Measurements from ENCODE around the gene TANGO6. TPM values are rescaled to one million over a fixed set of nuclear protein-coding genes. Genes with fewer than 3 reads are reported as not detected.

TANGO6 gene
- total and polyA plus RNA-seq, 2 of the 8 experiments (the other 6 are each of a cell fraction or from before 2014, with no cell fraction given) = 5.0 to 19.5 TPM

GRCh38 chr16:69108064-69108904, 265.0 kb downstream of the TANGO6 start:
- H3K4ac ChIP-seq (replicated peaks; ENCODE audit: insufficient read length, low read depth, low read length) = peak overlapping the region; percentile 45
- peaks cover 4 to 20% (median 12%) of the 10 kb centered on the region in 4 experiments for H3K4me1 ChIP-seq (replicated peaks in 1 of 4; ENCODE audit: control insufficient read depth in 3 of 4, insufficient read depth in 4 of 4, low read length in 3 of 4)
- H4K91ac ChIP-seq (replicated peaks; ENCODE audit: insufficient read length, low read length) = peak overlapping the region; percentile 90
- H4K20me1 ChIP-seq (replicated peaks in 1 of 2; ENCODE audit: control insufficient read depth in 1 of 2, insufficient read depth in 2 of 2, low read length in 2 of 2) = peaks cover 7 to 14% of the 10 kb centered on the region in 2 experiments
- H3K27me3 ChIP-seq (replicated peaks in 1 of 4; ENCODE audit: control insufficient read depth in 3 of 4, extremely low read depth in 1 of 4, insufficient read depth in 3 of 4, low read length in 3 of 4) = no peaks in the 10 kb centered on the region
- H3K79me1 ChIP-seq (ENCODE audit: low read depth, low read length) = peaks cover 19% of the 10 kb centered on the region
- H2BK12ac ChIP-seq (ENCODE audit: low read depth, low read length) = peak overlapping the region; percentile 98; the same call in 1 of the 2 replicates
- peak overlapping the region; percentile 93; the same call in 1 of the 2 replicates for H2BK20ac ChIP-seq (ENCODE audit: low read length)
- no peak for FAIRE-seq
- no peak overlapping the region for H2AFZ ChIP-seq (ENCODE audit: low read length)
- 14% methylated on average over 8 of the region's 9 CpGs; no CpG with 5 or more reads in 1 of the 2 experiments for WGBS, 2 experiments (ENCODE audit: extremely low coverage in 1 of 2, insufficient coverage in 1 of 2, insufficient read length in 1 of 2, insufficient replicate concordance in 2 of 2, low coverage in 1 of 2, low lambda C conversion rate in 2 of 2, missing lambda C conversion rate in 1 of 2)
- H3K18ac ChIP-seq (ENCODE audit: extremely low read depth, low read length) = peak overlapping the region; percentile 93
- H3K9ac ChIP-seq (replicated peaks in 1 of 4; ENCODE audit: extremely low read depth in 1 of 4, low read depth in 3 of 4, low read length in 3 of 4) = peak overlapping the region; percentile 53 to 65 (median 61)
- H3K36me3 ChIP-seq (ENCODE audit: control insufficient read depth in 2 of 4, insufficient read depth in 4 of 4, low read length in 3 of 4) = peaks cover 7 to 32% (median 24%) of the 10 kb centered on the region in 4 experiments
- POLR2A ChIA-PET (ENCODE audit: partially characterized antibody) = interaction anchor here (0.6 to 6.1 kb wide), 26 partner anchors 8 to 578 kb away, joined by 3 to 38 read pairs (median 4); partner anchors contain the start of genes CHTF8 and UTP4
- H3K9me3 ChIP-seq (ENCODE audit: insufficient read depth in 2 of 2, low read depth in 1 of 2, low read length in 1 of 2) = no peaks in the 10 kb centered on the region
- H3K23me2 ChIP-seq (ENCODE audit: low read depth, low read length) = peaks cover 21% of the 10 kb centered on the region
- H2BK5ac ChIP-seq (ENCODE audit: low read depth, low read length) = peak overlapping the region; percentile 93; the same call in 1 of the 2 replicates
- H3K56ac ChIP-seq (replicated peaks; ENCODE audit: insufficient read length, low read depth, low read length) = no peak overlapping the region
- H3K23ac ChIP-seq (ENCODE audit: insufficient read length) = no peak overlapping the region
- H2BK15ac ChIP-seq (ENCODE audit: low read length) = peak overlapping the region; percentile 88; the same call in 1 of the 2 replicates
- H2AK5ac ChIP-seq (ENCODE audit: low read depth, low read length) = peak overlapping the region; percentile 56; the same call in 1 of the 2 replicates
- no peak overlapping the region; the same call in 1 of the 2 replicates for H3K27ac ChIP-seq (ENCODE audit: low read depth, low read length)
- H4K5ac ChIP-seq (ENCODE audit: insufficient read length, low read depth, low read length) = peak overlapping the region; percentile 10
- CTCF ChIA-PET (ENCODE audit: partially characterized antibody) = interaction anchor here (0.5 to 10.6 kb wide), 22 partner anchors 8 to 261 kb away, joined by 3 to 174 read pairs (median 5); partner anchors contain the start of gene UTP4
- DNase-seq (ENCODE audit: low read depth in 1 of 2, low spot score in 2 of 2) = no peak
- H4K8ac ChIP-seq (ENCODE audit: extremely low read depth, insufficient read depth, low read length) = peak overlapping the region; percentile 46; the same call in 1 of the 2 replicates
- H3K79me2 ChIP-seq (ENCODE audit: control insufficient read depth in 1 of 2, insufficient read depth in 2 of 2, low read length in 2 of 2) = peaks cover 11 to 51% of the 10 kb centered on the region in 2 experiments; a peak in 3 of 4 replicates
- peak overlapping the region; percentile 60 to 82 (median 75) for H3K4me3 ChIP-seq (ENCODE audit: extremely low read depth in 1 of 4, insufficient read depth in 2 of 4, low read depth in 3 of 4, low read length in 4 of 4)
- H3K14ac ChIP-seq (ENCODE audit: insufficient read length) = peak overlapping the region; percentile 20
- H3K4me2 ChIP-seq (ENCODE audit: insufficient read depth in 1 of 2, low read depth in 2 of 2, low read length in 2 of 2) = peak overlapping the region; percentile 92 to 98
- H2BK120ac ChIP-seq (replicated peaks; ENCODE audit: low read depth, low read length) = no peak overlapping the region
- TF ChIP-seq POLR2A (IDR thresholded peaks at IDR 0.05; ENCODE audit: control extremely low read depth in 1 of 2, low read depth in 2 of 2, low read length in 2 of 2) (no peak), BRCA1 (IDR thresholded peaks at IDR 0.05; ENCODE audit: low read depth, low read length) (no peak), MAX (IDR thresholded peaks at IDR 0.05) (peak; percentile 85)
